Hematopoietic multipotent progenitor cell (in vitro differentiated cells): ENCODE measurements around the gene MED12L. TPM values are rescaled to one million over a fixed set of nuclear protein-coding genes. Genes with fewer than 3 reads are reported as not detected.

ENCODE experiments used
- DNase-seq, 3 donors: peaks; one replicate each; pipeline ENCODE4 v3.0.0-alpha.2; 2011 to 2015; ENCODE audit warnings: low read depth in 2 of 3, low spot score in 2 of 3
- total RNA-seq: library from RNA; depleted of rRNA; stranded (reverse); fragments of >200 nt; gene quantifications from one replicate; pipeline ENCODE4 v1.2.3, GENCODE V29; 2012

Gene MED12L
- total RNA-seq, 1 donor: 47.9 TPM

DNA sequence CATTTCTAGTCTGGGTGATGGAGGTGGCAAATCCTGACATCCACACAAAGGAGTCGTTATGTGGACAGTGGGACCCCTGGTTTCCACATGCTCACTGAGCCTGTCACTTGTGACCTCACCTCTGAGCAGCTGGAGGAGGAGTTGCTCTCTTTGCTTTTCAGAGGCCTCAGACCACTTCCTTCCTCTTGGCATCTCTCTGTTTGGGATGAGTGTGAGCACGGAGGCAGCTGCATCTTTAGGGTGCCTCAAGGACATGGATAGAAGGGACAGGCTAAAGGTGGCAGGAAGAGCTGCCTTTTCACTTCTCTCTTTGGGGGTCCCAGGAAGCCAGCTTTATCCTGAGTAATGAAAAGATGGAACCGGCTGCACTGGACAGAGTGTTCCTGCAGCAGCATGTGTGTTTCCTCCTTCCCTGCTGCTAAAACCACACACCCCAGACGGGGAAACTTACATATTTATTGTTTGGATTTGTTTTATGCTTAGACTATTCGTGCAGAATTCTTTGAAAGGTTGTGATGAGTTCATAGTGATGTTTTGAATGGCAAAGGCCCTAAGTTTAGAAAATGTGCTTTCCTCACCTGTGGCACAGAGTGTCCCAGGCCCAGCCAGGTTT lies 85.8 kb downstream of the MED12L start:
- peak in 2 of 3 donors; percentile 67 to 81 for DNase-seq

DNA sequence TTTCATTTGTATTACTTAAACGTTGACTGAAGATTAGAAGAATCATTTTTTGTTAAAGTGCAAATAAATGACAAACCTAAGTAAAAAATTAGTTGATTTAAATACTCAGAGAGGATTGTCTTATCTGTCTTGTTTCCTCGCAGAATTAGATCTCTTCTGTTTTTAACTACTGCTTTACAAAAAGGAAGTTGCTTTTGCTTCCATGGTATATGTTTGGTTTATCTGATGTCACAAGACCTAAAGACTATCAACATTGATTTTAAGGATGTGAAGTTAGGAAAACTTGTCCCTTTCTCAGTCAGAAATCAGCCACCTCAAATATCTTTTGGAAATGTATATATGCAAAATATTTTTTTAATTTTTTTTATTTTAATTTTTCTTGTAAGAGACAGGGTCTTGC lies 88.9 kb downstream of the MED12L start:
- peak in 1 of 3 donors; percentile 12 for DNase-seq

DNA sequence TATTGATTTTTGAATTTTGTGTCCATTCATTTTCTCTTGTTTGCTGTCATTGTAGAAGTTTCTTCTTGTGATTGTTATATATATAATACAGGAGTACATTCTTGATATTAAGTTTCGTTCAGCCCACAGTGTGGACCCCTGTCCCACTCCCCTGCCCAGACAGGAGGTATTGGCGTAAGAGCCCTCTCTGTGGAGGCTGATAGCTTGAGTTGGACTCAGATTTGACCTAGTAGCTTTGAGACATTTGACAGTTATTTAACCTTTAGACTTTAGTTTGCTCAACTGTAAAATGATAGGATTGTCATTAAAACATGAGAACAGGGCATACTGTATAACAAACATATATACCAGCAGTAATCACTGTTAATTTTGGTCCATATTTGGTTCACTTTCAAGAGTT lies 90.5 kb downstream of the MED12L start:
- DNase-seq: no peak

- no peak for DNase-seq
Observed at GRCh38 chr3:151178208-151178845, 92.9 kb downstream of the MED12L start.

GRCh38 chr3:151182349-151183079 lies 97.0 kb downstream of the MED12L start:
- no peak for DNase-seq

GRCh38 chr3:151183265-151183671 lies 97.8 kb downstream of the MED12L start:
- no peak for DNase-seq

GRCh38 chr3:151191095-151191494 lies 105.6 kb downstream of the MED12L start:
- DNase-seq: no peak

- DNase-seq: no peak
Observed at GRCh38 chr3:151192545-151192944, 107.1 kb downstream of the MED12L start.

DNA sequence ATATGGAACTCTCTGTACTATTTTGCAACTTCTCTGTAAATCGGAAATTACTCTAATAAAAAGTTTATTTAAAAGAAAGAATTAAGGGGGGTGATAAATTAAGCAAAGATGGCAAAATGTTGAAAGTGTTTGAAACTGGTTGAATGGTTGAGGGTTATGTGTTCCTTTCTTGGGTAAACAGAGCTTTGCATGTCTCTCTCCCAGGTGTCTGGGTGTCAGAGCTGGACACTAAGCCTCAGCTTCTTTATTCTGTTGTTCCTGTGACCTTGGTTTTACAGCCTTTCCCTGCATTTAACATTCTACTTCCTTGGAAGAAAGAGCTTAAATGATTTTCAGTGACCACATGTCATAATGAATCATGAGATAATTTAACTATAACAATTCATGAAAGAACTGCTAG lies 110.4 kb downstream of the MED12L start:
- DNase-seq: no peak

GRCh38 chr3:151196434-151196833 lies 111.0 kb downstream of the MED12L start:
- no peak for DNase-seq

DNA sequence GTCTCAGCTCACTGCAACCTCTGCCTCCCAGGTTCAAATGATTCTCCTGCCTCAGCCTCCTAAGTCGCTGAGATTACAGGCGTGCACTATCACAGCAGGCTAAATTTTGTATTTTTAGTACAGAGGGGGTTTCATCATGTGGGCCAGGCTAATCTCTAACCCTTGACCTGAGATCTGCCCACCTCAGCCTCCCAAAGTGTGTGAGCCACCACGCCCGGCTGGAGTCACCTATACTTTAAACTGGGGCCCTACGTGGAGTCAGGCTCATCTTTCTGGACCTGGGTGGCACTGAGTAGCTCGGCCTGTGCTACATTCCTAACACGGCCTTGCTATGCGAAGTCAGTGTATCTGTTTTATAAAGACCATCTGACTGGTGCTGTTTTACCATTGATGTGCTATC lies 111.8 kb downstream of the MED12L start:
- no peak for DNase-seq

DNA sequence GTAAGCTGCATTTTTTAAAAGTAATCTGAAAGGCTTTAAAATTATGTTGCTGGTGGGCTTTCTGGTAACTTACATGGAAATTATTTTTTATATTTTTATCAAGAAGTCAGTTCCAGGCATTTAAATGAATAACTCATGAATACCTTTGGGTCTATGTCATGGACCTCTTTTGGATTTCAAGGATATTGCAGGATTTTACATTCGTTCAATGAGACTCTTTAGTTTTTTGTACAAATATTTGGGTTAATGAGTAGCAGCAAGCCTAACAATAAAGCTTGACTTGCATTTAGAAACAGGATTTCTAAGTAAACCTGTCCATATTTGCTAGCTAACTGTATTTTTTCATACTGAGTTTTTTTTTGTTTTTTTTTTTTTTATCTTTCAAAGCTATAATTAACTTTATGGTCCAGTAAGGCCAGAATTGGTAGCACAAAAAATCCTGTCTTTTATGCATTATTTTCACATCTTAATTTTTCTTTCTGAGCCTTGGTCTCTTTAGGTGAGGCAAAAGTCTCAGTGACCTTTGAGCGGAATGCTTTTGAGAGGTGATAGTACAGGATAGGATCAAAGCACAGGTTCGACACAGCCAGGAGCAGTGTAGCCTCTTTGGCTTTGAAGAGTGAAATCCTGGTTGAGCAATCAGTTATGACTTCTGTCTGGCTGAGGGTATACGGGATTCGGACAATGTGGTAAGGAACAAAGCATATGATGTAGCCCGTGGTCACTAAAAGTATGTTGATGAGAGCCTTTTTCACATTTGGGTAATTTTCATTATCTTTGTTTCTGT lies 112.7 kb downstream of the MED12L start:
- DNase-seq: no peak

DNA sequence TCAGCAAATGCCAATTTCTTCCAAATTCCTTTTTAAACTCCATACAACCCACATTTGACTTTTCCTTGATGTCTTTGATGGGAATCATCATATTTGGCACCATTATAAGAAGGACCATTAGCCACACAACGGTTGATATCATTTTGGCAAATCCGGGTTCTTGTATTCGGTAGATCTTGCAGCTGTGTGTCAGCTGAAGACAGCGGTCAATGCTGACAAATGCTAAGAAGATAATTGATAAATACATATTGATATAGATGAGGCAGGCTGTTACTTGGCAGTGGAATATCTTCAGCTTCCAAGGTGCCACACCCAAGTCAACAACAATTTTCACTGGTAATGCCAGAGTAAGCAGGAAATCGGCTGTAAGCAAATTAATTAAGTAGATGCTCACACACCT lies 113.4 kb downstream of the MED12L start:
- no peak for DNase-seq

DNA sequence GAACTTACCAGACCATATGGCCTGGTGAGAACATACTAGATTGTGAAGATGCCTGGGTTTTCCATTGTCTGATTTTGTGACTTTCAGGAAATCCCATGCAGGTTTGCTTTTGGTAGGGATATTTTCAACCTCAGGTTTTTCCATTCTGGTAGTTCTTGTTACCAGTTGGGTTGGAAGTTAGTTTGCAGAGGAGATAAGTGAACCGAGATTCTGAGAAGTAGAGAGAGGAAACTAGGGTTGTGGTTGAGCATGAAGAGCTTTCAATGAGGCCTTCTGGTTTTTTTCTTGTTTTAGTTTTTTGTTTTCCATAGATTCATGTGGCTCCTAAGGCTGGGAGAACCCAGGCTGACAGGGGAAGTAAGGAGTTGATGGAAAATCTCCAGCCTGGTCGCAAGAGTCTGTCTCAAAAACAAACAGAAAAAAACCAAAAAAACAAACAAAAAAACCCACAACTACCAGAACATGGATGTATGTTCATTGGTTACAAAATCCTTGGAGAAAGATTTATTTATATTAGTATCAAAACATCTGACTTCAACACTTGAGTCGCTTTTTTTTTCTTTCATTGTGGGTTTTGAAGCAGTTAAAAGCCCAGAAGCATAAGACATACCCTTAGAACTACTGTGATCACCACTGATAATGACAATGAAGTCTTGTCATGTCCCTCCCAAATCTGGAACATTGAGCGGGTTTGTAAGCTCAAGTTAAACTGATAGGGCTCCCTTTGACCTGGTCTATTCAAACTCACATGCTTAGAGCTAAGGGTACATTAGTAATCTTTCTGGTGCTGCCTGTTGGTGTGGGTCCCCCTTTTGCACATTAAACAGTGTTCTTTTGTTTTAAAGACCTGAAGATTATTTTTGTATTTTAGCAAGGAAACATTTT lies 114.3 kb downstream of the MED12L start:
- no peak for DNase-seq

GRCh38 chr3:151200586-151200985 lies 115.1 kb downstream of the MED12L start:
- no peak for DNase-seq

DNA sequence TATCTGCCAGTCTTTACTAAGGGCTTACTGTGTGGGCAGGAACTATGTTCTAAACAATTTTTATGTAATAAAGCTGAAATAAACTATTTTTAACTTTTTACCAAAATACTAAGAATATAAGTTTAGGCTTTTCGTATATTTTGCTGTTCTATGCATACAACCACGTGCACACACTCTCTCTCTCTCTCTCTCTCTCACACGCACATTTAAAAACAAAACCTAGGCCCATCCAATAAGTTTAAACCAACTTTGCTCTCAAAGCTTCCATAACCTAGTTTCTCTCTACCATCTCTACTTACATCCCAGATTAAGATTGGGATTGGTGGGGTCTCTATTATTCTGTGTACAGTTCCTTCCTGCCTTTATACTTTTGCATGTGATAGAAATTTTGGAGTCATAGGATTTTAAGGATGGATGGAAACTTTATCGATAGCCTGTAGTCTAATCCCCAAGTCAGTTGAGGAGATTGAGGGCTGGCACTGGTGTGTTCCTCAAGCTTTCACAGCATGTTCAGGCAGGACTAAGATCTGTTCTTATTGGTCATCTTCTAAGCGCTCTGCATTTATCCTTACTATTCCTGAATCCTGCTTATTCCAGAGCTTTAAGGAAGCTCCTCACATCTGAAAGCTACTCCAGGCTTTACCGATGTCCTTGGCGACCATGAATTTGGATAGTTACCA lies 115.7 kb downstream of the MED12L start:
- no peak for DNase-seq

DNA sequence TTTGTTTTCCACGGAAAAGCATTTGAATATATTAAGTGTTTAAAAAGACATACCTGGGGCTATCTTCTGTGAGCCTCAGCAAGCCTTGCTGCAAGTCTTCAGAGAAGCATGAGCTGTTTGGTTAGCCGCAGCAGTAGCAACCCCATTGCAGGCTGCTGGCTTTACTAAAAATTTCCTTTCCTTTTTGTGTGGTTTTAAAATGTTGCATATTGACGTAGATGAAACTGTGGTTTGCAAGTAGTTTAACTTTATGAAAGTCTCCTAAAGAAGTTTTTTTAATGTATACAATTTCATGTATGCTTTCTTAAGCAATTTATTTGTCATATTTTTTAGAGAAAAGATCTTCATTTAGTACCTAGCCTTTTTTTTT lies 117.6 kb downstream of the MED12L start, which contains the start of gene GPR171:
GPR171 (minus strand) TSS at position 166 of the 370 bp plus-strand sequence. CDS start 3,830 bp downstream, outside the sequence.
- DNase-seq: peak in 2 of 3 donors; percentile 20 to 39

- DNase-seq: no peak
Observed at GRCh38 chr3:151204530-151205402, 119.3 kb downstream of the MED12L start.

GRCh38 chr3:151205482-151205881 lies 120.0 kb downstream of the MED12L start:
- no peak for DNase-seq
